ENCODE data around the gene ANKRD40.
"Not testable (repeated sequence)": the region's sequence is repeated elsewhere in the genome, so short reads cannot be mapped to it uniquely, and the experiment has no call there.

Gene ANKRD40

DNA sequence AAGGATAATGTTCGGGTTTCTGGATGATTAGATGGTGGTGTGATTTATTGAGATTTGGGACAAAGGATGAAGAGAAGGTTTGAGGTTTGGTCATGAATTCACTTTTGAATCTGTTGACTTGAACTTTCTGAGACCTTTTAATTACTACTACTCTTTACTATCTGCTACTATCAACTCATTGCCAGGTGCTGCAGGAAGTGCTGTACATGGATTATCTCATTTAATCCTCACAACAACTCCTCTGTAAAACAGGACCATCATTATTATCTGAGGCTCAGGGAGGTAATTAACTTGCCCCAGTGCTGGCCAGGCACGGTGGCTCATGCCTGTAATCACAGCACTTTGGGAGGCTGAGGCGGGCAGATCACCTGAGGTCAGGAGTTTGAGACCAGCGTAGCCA is 2.9 kb upstream of the ANKRD40 start:
- DNase-seq: no peak

DNA sequence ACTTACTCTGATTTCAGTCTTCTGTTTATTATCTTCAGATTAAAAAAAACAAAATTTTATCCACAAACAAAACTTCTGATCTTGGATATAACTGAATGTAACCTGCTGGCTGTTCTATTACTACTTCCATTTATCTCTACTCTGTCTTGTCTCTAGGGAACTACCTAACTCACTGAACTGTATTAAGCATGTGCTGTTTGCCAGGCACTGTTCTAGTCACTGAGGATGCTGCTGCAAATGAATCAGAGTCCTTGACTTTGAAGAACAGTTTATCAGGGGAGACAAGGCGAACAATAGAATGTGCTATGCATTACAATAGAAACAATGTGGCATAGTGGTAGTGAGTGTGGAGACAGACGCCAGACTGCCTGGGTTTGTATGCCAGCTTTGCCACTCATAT is 2.3 kb upstream of the ANKRD40 start:
- DNase-seq: no peak

DNA sequence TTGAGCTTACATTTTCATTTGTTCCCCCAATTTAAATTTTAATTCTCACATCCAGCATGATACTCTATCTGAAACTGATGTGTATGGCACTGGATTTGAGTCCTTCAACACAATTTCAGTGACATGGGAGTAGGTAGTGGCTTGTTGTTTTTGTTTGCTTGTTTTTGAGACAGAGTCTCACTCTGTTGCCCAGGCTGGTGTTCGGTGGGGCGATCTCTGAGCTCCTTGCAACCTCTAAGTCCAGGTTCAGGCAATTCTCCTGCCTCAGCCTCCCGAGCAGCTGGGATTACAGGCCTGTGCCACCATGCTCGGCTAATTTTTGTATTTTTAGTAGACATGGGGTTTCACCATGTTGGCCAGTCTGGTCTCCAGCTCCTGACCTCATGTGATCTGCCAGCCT is 1.3 kb upstream of the ANKRD40 start:
- DNase-seq: not testable (repeated sequence)

DNA sequence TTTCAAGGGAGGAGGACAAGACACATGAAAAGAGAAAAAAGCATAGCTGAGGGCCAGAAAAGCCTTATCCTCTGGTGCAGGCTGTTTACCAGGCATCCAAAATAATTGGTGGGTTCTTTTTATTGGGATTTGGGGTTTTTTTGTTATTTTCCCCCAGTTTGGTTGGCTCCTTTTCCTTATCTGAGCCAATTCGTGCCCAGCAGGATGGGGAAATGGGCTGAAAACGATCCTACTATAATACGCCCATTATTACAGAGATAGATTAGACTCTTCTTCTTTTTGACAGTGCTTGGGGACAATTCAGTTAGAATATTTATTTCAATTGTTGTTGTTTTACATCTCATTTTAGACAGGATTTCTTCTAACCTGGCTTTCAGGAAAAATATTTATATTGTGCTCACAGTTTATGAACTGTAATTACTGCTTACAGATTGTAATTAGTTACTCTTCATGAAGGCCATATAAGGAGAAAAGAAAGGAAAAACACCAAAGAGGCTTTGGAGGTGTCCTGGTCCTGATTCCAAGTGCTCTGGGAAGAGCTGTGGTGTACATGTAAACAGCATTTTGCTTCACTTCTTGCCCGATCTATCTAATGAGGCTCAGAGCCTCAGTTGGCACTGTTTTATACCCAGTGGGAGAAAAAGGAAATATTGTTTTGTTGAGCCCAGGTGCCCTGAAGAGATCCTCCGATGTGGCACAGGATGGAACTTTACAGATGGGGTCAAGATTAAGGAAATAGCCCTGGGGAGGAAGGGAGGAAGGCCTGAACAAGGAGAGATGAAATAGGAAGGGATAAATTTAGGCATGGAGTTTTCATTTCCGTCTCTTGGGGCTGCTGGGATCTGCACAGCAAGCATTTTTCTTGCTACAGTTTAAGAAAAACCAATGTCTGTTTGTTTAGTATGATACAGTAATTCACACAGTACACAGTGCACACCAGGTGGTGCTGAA is 611 bp upstream of the ANKRD40 start:
- DNase-seq: peak; percentile 71

DNA sequence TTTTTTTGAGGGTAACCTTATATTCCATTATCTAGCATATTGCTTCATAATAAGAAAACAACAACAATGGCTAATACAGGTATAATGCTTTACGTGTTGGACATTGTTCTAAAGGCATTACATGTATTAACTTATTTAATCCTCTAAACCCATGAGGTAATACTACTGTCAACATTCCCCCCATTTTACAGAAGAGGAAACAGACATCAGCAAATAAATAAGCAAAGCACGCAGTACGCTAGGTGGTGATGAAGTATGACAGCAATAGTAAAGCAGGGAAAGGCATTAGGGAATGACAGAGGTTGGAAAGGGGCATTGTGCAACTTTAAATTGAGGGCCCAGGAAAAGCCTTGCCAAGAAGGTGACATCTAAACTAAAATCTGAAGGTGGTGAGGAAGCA is 4.6 kb downstream of the ANKRD40 start:
- no peak for DNase-seq

DNA sequence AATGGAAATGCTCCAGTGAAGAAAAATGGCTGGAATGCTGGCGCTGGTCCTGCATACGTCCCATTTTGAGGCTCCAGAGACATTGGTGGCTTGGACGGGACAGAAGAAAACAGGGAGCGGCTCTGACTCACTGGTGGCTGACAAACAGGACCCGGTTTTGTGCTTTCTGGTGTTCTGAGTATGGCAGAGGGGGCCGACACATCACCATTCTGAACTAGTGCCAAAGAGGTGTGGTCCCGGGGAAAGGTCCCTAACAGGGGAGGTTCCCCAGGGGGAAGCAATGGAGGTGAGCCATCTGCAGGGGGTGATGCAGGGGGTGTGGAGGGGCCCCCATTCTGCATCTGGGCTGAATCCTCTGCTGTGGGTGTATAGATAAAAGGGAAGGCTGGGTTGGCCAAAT is 8.3 kb downstream of the ANKRD40 start:
- no peak for DNase-seq

DNA sequence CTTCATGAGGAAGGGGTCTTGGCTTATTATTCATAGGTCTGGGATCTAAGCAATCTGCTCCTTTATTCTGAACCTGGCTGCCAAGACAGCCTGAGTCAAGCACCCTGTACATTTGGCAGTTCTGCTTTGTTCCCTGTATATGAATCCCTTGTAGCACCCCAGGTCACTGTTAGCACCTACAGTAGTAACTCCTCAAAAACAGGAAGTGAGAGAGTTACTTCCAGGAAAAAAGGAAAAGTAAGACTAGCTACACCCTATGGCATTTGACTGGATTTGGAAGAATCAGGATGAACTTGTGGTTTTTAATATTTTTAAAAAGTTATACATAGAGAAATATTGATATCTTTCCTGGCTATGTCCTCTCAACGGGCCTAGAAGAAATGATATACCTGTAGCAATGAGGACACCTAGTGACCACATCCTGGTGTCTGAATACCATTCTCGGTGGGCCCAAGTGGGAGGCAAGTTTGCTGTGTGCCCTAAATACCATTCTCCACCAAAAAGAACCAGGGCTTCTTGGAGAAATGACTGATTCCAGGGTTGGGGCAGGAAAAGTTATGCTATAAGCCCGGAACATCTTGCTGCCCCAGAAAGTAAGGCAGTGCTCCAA is 9.9 kb downstream of the ANKRD40 start:
- no peak for DNase-seq

DNA sequence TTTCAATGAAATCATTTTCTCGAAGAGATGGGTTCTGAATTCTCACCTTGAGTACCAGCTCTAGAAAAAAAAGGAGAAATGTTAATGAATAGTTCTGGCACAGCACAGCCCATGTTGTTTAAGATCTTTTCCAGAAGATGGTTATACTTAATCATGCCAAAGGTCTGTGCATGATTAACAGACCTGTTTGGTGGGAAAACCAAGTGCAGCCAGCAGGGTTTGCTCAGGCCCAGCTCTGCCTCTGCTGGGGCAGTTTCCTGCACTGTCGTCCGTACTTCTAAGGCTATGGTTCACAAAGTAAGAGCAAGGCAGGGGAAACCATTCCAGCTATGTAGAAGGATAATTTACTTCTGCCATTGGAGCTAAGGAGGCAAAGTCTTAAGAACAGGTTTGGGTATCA is 10.7 kb downstream of the ANKRD40 start:
- DNase-seq: no peak

DNA sequence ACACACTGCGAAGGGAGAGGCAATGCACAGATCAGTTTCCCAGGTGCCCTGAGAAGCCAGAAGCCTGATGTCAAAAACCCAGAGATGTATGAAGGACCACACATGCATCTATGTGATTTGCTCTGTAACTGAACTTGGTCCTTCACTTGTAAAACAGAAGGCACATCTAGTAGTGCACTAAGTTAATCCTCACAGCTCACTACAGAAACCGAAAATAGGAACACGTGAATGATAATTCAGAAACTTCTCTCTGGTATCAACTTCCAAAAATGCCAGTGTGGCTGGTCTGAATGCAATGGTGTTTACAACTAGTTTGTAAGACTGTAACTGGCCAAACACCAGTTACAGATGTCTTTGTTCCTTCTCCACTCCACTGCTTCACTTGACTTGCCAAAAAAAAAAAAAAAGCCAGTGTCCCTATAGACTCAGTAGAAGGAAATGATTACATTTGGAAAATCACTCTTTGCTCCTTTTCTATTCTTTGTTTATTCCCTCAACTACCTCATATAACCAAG is 11.3 kb downstream of the ANKRD40 start:
- DNase-seq: peak; percentile 65

DNA sequence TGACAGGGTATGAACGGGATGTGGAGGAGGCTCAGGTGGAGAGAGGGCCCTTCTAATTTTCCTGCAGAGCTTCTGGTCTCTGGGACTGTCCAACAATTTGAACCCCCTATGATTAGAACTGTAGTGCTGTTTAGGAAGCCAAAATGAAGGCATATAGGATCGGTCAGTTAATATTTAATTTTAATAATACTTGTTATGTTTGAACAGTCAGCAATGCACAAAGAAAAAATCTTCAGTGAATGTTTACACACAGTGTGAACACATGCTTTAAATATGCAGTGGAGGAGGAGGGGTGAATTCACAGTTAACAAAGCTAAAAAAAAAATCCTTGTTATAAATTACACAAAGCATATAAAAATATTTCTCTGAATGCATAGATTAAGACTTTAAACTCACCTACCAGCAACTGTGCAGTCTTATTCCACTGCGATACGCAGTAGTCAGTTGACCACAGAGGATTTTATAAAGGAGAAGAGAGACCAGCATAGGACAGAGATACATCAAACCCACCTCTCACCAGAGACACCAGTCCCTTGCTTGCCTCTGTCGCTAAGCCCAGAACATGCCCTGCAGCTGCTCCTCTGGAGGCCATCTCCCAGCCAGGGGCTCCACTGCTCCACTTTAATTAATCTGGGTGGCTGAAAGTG is 14.6 kb downstream of the ANKRD40 start:
- DNase-seq: no peak

DNA sequence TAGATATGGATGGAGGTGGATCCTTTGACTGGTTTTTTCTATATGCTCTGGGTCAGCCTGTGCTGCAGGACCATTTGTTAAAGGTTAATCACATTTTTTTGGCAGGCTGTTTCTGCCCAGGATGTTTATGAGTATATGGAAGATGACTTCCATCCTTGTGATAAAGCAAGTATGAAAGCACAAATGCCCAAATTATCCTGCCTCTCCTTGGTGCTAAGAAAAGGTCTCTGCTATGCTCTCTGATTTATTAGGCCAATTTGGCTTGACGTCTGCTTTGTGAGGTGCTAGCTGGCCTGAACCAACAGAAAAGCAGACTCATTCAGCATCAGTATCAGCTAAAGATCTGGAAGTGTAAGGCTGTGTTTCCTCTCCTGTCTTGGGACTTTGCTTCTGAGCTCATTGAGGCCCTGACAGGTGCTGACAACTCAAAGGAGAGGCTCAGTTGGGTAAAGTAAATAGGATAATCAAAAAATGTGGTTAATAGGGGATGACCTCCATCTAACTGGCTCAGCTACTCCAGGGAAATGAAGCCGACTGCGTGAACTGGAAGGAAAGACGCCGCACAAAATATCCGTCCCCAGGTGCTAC is 15.2 kb downstream of the ANKRD40 start:
- DNase-seq: no peak

DNA sequence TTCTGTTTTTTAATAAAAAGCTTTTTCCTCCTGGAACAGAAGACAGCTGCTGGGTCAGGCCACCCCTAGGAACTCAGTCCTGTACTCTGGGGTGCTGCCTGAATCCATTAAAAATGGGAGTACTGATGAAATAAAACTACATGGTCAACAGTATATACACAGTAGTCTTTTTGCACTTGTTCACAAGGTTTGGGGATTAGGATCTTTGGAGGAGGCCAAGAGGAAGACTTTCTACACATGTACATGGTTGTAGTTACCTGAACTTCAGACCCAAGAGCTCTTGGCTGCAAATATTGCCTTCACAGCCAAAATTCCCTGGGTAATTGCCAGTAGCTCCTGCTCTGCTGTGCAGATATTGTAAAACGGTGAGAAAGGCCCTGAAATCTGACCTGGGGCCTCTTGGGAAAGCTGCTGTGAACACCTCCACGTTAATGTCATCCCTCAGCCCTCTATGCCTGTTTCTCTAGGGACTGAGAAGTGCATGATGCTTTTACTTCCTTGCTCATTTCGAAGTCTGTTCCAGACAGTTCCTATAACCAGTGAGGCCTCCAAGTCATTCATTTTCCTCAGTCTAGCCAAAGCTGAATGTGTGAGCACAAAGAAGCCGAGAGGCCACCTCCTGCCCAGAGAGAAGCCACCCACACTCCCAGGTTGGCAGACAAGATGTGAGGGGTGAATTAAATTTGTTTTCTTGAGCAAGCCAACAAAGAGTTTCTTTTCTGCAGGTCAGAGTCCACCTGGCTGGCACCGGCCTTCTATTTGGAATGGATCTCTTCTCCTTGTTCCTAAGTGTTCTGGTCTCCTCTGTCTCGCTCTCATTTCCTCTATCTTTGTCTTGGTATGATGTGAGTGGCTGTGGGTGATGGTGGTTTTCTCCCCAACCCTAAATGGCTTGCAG is 15.9 kb downstream of the ANKRD40 start:
- DNase-seq: peak; percentile 22

DNA sequence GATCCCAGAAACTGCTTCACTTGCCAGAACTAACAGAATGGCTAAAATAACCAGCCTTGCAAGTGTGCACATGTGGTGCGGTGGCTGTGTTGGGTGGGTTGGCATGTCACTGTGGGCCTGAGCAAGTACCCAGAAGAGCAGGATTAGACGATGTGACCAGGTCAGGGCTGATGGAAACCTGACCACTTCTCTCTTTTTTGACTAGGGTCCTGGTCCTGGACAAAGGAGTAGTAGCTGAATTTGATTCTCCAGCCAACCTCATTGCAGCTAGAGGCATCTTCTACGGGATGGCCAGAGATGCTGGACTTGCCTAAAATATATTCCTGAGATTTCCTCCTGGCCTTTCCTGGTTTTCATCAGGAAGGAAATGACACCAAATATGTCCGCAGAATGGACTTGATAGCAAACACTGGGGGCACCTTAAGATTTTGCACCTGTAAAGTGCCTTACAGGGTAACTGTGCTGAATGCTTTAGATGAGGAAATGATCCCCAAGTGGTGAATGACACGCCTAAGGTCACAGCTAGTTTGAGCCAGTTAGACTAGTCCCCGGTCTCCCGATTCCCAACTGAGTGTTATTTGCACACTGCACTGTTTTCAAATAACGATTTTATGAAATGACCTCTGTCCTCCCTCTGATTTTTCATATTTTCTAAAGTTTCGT is 16.7 kb downstream of the ANKRD40 start:
- DNase-seq: peak; percentile 67

DNA sequence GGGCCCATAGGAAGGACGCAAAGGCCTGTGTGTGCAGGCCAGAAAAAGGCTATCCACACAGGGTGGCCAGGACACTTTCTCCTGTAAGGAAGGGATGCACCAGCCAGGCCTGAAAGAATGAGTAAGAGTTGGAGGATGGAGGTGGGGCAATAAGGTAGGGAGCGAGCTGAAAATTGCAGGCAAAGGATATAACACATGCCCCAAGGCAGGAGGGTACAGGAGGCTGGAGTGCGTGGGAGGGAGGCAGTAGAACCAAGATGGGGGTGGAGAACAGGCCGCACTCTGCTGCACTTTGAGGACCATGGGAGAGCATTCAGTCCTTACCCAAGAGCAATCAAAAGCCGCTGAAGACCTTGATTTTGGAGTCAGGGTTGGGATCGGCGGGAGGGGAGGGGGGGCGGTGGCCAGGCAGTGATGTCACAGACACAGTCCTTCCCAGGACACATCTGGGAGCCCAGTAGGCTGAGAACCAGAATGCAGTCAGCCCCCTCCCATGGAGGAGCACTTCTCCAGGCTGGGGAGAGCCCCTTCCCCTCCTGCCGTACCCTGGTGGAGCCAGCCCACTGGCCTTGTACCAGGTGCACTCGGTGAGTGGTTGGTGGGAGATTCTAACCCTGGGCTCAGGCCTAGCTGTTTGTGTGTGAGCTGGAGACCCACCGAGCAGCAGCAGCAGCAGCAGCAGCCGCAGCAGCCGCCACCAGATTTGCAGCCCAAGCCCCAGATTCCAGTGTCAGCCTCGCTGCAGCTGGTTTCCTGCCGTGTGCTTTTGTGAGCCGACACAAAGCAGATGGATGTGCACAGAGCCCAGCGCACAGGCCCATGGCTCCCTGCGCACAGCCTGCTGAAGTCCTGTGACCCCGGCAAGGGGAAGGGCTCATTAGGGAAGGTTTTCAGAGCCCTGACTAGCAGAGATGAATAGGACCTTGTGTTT is 17.5 kb downstream of the ANKRD40 start:
- DNase-seq: no peak

DNA sequence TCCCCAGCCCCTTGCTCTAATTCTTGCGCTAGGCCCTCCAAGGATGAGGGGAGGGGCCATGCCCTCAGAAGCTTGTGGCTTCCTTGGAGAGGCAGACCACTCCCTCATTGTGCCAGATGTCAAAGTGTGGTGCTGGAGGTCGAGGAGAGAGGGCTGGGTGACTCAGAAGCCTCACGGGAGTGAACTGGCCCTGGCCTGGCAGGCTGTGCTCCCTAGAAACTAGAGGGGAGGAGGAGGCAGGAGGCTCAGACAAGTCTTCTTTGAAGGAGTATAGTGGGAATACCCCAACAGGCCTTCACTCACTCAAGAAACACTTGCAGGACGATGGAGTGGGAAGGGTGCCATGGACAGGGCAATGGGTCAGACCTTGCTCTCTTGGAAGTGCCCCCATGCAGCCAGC is 18.5 kb downstream of the ANKRD40 start:
- DNase-seq: peak; percentile 54

DNA sequence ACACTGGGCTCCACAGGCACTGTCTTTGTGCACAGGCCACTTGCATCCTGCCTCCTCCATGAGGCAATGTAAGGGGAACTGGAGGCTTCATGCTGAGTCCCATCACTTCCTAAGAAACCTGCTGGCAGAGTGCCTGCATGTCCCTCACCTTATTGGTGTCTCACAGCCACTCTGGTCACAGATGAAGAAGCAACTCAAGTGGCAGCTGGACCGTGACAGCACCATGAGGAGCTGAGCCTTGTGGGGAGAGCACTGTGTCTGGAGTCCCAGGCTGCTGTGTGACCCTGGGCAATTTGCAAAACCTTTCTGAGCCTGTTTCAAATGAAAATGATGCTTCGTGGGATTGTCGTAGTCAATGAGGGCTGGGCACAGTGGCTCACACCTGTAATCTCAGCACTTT is 19.5 kb downstream of the ANKRD40 start:
- no peak for DNase-seq

DNA sequence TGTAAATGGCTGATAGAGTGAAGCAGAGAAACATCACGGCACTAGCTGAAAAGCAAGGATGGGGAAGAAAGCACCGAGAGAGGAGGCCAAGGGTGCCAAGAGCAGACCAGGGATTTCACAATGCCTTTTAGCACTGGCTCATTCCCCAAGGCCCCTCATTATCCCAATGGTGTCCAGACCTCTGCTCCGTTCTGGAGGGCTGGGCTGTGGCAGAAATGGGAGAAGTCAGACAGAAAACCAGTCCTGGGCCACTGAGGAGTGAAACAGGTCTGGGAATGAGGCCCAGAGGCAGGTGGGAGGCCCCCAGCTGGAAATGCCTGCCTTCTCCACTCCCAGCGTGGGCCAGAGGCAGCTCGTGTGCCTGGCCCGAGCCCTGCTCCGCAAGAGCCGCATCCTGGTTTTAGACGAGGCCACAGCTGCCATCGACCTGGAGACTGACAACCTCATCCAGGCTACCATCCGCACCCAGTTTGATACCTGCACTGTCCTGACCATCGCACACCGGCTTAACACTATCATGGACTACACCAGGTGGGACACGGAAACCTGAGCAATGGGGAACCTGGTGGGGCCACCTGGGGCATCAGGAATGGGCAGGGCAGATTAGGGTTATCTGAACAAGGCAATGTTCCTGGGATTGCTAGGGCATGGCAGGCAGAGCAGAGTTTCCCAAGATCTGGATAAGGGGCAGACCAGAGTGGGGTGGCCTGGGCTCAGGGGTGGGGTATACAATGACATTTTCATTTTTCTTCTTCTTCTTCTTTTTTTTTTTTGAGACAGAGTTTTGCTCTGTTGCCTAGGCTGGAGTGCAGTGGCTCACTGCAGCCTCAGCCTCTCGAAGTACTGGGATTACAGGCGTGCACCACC is 20.3 kb downstream of the ANKRD40 start:
- no peak for DNase-seq

DNA sequence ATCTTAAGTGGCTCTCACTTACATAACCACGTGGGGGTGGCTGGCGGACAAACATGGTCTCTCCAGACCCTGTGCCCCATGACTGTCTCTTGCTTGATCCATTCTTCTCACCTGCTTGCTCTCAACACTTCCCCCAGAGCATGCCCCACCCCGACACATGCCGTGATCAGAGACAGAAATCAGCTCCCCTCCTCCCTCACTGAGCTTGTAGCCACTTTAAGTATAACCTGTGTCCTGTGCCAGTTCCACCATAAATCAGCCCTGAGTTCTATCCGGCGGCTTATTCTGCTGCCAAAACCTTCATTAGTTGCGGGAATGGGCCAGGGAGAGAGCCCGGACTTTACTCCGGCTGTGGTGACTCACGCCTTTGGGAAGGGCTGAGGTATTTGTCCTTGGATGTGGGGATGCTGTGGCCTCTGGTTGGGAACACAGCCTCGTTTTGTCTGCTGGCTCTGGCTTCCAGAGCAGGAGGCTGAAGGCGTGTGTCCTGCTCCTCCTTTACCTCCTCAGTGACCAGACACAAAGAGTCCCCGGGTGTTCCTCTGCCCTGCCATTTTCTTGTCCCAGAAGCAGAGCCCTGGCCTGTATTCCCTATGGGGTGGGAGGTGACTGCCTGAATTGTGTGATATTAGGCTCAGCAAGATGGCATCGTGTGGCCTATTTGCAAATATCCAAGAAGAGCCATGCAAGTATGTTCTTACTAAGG is 21.1 kb downstream of the ANKRD40 start:
- no peak for DNase-seq
